HG02885 (cell line): Measurements from ENCODE around the gene MLLT10.

Experiments used
- ATAC-seq: cut with Tn5 transposase; IDR thresholded peaks from one replicate; pipeline ENCODE4 v1.9.1; 2021; ENCODE audit warnings: mild to moderate bottlenecking; ENCODE audit not compliant: unreplicated experiment, poor library complexity

Gene MLLT10

GRCh38 chr10:21500578-21500910 lies 33.5 kb upstream of the MLLT10 start:
- ATAC-seq: no peak

GRCh38 chr10:21501091-21501490 lies 32.9 kb upstream of the MLLT10 start:
- ATAC-seq: no peak

GRCh38 chr10:21501731-21502347 lies 32.2 kb upstream of the MLLT10 start:
- no peak for ATAC-seq

- no peak for ATAC-seq
Observed at GRCh38 chr10:21502348-21502740, 31.7 kb upstream of the MLLT10 start.

- ATAC-seq: no peak
Observed at GRCh38 chr10:21503542-21503941, 30.5 kb upstream of the MLLT10 start.

- no peak for ATAC-seq
Observed at GRCh38 chr10:21505711-21506278, 28.2 kb upstream of the MLLT10 start.

- ATAC-seq: no peak
Observed at GRCh38 chr10:21506351-21506750, 27.7 kb upstream of the MLLT10 start.

GRCh38 chr10:21507150-21507549 lies 26.9 kb upstream of the MLLT10 start:
- ATAC-seq: no peak

GRCh38 chr10:21508706-21509331 lies 25.2 kb upstream of the MLLT10 start:
- ATAC-seq: no peak

GRCh38 chr10:21509341-21510240 lies 24.4 kb upstream of the MLLT10 start:
- ATAC-seq: no peak

- ATAC-seq: no peak
Observed at GRCh38 chr10:21510241-21511094, 23.6 kb upstream of the MLLT10 start.

GRCh38 chr10:21511095-21511570 lies 22.9 kb upstream of the MLLT10 start:
- ATAC-seq: no peak

GRCh38 chr10:21511946-21512572 lies 22.0 kb upstream of the MLLT10 start:
- no peak for ATAC-seq

GRCh38 chr10:21512573-21513404 lies 21.2 kb upstream of the MLLT10 start:
- ATAC-seq: no peak

- no peak for ATAC-seq
Observed at GRCh38 chr10:21513405-21513788, 20.6 kb upstream of the MLLT10 start.

- no peak for ATAC-seq
Observed at GRCh38 chr10:21514129-21514817, 19.8 kb upstream of the MLLT10 start.

GRCh38 chr10:21514818-21515351 lies 19.1 kb upstream of the MLLT10 start:
- ATAC-seq: no peak
